RPMI8226 (cell line): ENCODE measurements around the gene ENTPD7.

Source experiments
- DNase-seq: peaks from one replicate; pipeline ENCODE4 v3.0.0-alpha.2; 2015

ENTPD7 gene

GRCh38 chr10:99648717-99649116, 10.6 kb upstream of the ENTPD7 start:
- no peak for DNase-seq

DNA sequence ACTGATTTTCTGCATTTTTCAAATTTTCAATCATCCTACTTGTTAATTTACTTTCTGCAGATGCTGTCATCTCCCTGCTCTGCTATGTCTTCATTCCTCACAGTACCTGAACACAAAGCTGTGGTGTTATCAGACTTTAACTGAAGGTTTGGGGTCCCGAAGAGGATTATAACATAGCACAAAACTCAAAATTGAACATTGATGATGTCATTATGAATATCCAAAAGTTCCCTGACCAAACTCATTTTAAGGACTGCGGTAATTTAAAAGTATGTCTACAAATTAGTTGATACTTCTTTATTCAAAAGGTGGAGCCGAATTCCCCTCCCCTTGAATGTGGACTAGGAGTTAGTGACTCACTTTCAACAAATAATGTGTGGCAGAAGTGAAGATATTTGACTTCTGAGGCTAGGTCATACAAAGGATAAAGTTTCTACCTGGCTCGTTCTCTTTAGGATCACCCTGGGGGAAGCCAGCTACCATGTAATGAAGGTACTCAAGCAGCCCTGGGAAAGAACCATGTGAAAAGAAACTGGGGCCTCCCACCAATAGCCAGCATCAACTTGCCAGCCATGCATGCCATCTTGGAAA, 6.4 kb upstream of the ENTPD7 start:
- no peak for DNase-seq

- DNase-seq, result no peak
Measured at GRCh38 chr10:99654390-99655175, 4.7 kb upstream of the ENTPD7 start.

DNA sequence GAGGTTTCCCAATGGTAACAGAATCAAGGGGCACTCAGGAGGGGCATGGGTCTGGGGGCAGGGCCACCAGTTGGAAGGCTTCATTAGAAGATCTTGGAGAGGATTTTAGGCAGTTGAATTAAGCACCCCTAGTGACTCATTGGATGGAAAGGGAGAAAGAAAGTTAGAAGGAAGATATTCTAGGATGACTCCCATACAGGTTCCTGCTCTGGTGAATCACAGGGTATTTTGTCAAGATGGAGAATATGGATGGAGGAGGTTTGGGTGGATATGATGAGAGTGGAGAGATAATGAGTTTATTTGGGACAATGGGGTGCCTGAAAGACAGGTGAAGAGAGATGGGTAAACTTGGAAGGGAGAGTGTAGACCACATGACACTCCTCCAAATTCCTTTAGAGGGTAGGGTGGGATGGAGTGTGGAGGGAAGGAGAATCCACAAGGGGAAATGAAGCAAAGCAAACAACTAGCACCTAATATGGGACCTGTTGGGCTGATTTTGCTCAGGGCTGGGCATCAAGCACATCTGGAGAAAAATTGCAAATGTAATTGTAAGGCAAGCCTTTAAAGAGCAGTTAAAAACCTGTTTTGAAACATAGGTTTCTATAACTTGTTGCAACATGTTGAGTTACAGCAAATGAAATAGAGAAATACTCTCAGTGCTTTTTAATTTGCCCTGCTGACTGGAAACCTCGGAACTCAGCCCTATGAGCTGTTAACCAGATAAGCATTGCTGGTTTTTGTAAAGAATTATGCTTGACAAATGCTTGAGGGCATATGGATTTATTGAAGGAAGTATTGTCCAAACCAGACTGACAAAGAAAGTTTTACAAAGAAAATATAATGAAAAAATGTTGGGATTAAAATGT, 2.9 kb upstream of the ENTPD7 start:
- no peak for DNase-seq

GRCh38 chr10:99658622-99659030, 683 bp upstream of the ENTPD7 start:
- peak; percentile 17 for DNase-seq

GRCh38 chr10:99659868-99660366, 608 bp downstream of the ENTPD7 start:
- no peak for DNase-seq

- DNase-seq, result no peak
Measured at GRCh38 chr10:99660662-99661376, 1.5 kb downstream of the ENTPD7 start.

GRCh38 chr10:99661377-99661763, 2.1 kb downstream of the ENTPD7 start:
- no peak for DNase-seq

DNA sequence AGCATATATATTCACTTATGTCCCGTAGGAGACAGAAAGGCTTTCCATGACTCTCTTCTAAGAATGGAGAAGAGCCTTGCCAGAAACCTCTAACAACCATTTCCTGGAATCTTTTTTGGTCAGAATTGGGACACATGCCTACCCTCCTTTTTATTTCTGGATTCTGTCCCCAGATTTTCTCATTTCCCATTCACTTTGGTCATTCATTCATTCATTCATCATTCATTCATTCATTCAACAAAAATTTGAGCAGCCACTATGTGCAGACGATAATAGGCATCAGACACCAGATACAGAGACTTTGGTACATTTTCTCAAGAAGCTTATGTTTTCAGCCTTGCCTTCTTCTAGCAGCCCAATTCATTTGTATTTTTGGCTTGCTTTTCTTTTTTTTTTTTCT, 6.0 kb downstream of the ENTPD7 start:
- DNase-seq, result no peak

DNA sequence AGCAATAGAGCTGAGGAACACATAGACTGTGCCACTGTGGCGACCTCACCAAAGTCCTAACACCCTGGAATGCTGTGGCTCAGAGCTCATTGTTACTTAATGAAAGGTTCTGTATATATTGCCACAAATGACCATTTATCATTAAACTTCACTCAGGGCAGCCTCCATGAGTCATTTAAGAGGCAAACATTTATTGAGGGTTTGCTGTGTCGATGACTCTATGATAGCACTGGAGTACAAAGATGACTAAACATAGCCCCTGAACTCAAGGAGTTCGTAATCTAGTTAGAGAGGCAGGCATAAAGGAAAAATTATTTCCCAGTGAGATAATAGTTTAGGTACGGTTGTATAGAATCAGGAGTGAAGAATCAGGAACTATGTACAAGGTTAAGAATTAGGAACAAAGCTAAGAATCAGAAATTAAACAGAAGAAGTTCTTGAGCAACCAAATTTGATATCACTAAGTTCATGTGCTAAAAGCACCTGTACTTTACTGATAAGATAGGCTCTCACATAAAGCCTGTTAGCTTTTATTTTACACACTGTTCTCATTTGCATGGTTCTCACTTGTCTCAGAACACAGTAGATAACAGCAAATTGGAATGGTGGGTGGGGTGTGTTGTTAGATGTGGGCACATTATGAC, 7.9 kb downstream of the ENTPD7 start:
- no peak for DNase-seq

- no peak for DNase-seq
Measured at GRCh38 chr10:99671386-99671785, 12.1 kb downstream of the ENTPD7 start.

GRCh38 chr10:99672884-99673283, 13.6 kb downstream of the ENTPD7 start:
- DNase-seq, result no peak

- no peak for DNase-seq
Measured at GRCh38 chr10:99673492-99673891, 14.2 kb downstream of the ENTPD7 start.

DNA sequence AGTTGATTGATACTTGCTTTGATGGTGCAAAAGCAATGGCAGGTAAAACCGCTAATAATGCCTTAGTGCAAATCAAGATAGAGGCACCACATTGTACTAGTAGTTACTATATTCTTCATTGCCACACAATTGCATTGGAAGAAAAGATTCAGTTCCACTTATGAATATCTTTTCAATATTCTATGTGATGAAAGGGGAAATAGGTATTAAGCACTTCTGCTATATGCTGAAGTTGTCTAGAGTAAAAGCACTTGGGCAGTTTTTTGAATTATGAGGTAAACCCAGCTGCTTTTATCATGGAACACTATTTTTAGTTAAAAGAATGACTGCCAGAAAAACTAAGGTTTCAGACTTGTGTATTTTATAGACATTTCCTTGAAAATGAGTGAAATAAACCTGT, 15.5 kb downstream of the ENTPD7 start:
- no peak for DNase-seq

GRCh38 chr10:99676426-99676825, 17.1 kb downstream of the ENTPD7 start:
- DNase-seq, result no peak

- no peak for DNase-seq
Measured at GRCh38 chr10:99676895-99677294, 17.6 kb downstream of the ENTPD7 start.

- DNase-seq, result no peak
Measured at GRCh38 chr10:99678921-99679320, 19.6 kb downstream of the ENTPD7 start.

GRCh38 chr10:99681553-99681952, 22.2 kb downstream of the ENTPD7 start:
- DNase-seq, result no peak

- no peak for DNase-seq
Measured at GRCh38 chr10:99682032-99682431, 22.7 kb downstream of the ENTPD7 start.

- DNase-seq, result no peak
Measured at GRCh38 chr10:99682752-99683151, 23.4 kb downstream of the ENTPD7 start.

DNA sequence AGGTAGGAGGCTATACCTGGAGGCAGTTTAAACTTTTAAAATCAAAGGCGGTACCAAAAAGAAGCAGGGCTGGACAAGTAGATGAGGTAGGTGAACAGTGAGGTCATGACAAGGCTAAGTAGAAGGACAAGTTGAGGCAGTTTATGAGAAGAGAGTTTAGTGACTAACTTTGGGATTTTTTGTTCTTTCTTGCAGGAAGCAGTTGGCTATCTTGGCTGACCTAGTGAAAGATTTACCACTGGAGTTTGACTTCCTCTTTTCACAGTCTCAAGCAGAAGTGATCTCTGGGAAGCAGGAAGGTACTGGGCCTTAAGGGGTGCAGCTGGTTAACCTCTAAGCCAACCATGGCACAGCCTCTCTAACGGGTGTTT, 26.3 kb downstream of the ENTPD7 start:
- peak; percentile 13 for DNase-seq

DNA sequence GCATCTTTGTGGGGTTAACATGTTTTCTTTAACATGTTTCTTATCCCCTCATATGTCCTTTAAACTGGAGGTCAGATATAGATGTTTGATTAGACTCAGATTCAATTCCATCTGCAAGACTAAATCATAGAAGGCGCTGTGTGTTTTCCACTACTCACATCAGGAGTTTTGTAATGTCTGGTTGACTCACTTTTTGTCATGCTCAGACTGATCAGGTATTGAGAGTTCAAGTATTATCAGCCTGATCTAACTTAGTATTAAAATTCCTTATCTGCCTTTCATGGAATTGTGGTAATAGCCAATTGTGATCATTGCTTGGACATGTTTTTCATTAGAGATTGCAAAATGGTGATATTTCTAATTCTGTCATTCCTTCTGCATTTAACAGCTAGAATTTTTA, 30.2 kb downstream of the ENTPD7 start:
- DNase-seq, result no peak
